HepG2 (cell line): Measurements from ENCODE around the gene DPP6.

Source experiments
- CBX2 ChIP-seq, 2 experiments: fragments of 200-600 bp in 1 of 2; sonication (generic); formaldehyde crosslinking in 1 of 2; IDR thresholded peaks; 2 replicates each; pipeline versions ENCODE4 v1.7.0 to v1.8.1; 2018 to 2022; ENCODE audit warnings: low read depth in 2 of 2, low read length in 1 of 2, mild to moderate bottlenecking in 1 of 2, missing genetic modification reagents in 1 of 2
- CREB1 ChIP-seq, 2 experiments: fragments of 450-650 bp in 1 of 2; IDR thresholded peaks; 2 replicates each; pipeline ENCODE4 v1.6.1; 2016 to 2017; ENCODE audit warnings: control low read depth in 1 of 2, mild to moderate bottlenecking in 1 of 2, missing compliant biosample characterization in 1 of 2, missing genetic modification characterization in 1 of 2
- EZH2 ChIP-seq: conservative IDR thresholded peaks from 2 replicates; pipeline ENCODE4 v1.6.1; 2012; ENCODE audit warnings: mild to moderate bottlenecking, low read depth, low read length, moderate library complexity
- MYC ChIP-seq: sonication (generic); formaldehyde crosslinking; IDR thresholded peaks from 2 replicates; pipeline ENCODE4 v1.9.0; 2021; ENCODE audit warnings: missing genetic modification reagents, borderline replicate concordance
- POLR2A ChIP-seq, 2 experiments: IDR thresholded peaks; 2 replicates each; pipeline ENCODE4 v1.6.1; 2011; ENCODE audit warnings: low read depth in 2 of 2, low read length in 2 of 2, mild to moderate bottlenecking in 1 of 2, moderate library complexity in 1 of 2; ENCODE audit not compliant: insufficient read depth in 1 of 2
- RNF2 ChIP-seq: fragments of 450-650 bp; conservative IDR thresholded peaks from 2 replicates; pipeline ENCODE4 v1.6.1; 2016; ENCODE audit warnings: low read depth
- SETDB1 ChIP-seq: sonication (generic); formaldehyde crosslinking; IDR thresholded peaks from 2 replicates; pipeline ENCODE4 v1.5.1; 2020; ENCODE audit warnings: missing genetic modification reagents, mild to moderate bottlenecking, borderline replicate concordance
- TARDBP ChIP-seq: sonication (generic); formaldehyde crosslinking; IDR thresholded peaks from 2 replicates; pipeline ENCODE4 v1.8.0; 2022; ENCODE audit warnings: mild to moderate bottlenecking, missing genetic modification reagents
- TF ChIP-seq, protein P1 (sequence below): sonication (generic); formaldehyde crosslinking; IDR thresholded peaks from 2 replicates; pipeline ENCODE4 v1.8.1; 2023; ENCODE audit warnings: missing genetic modification reagents, inconsistent platforms, borderline replicate concordance

DNA sequence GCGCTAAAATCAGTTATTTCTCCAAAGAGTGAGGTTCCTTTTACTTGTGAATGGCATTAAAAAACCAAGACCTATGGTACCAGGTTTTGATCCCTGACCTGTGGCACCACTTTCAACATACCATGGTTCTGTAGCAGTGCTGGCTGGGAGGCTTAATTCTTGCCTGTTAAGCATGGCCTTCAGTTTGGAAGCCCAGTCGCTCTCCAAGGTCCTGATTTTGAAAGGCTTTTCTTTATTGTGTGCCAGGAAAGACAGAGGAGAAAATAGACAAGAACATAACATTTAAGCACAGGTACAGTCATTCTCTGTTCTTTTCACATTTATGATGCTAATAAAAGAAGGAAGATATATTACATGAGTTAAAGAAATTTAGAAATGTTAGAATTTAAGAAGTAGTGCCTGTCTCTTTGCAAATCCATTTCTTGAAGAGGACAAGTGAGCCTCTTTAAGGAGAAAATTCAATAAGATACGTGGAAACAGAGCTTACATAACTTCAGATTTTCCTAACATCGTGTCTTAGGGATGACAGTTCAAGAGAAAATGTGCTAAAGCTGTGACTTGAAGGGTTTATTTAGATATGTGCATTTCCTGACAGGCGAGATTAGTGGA, 357.6 kb downstream of the DPP6 start:
- TF ChIP-seq CREB1 (IDR thresholded peaks at IDR 0.05) = no peak
- no peak for TF ChIP-seq CREB1 (CRISPR knock-in tag; IDR thresholded peaks at IDR 0.05)
- no peak for TF ChIP-seq TARDBP (CRISPR knock-in tag)
- no peak for TF ChIP-seq CBX2 (IDR thresholded peaks at IDR 0.05; ENCODE audit: low read depth, low read length)
- no peak for TF ChIP-seq CBX2 (CRISPR knock-in tag; IDR thresholded peaks at IDR 0.05; ENCODE audit: low read depth)
- TF ChIP-seq, protein P1, sequence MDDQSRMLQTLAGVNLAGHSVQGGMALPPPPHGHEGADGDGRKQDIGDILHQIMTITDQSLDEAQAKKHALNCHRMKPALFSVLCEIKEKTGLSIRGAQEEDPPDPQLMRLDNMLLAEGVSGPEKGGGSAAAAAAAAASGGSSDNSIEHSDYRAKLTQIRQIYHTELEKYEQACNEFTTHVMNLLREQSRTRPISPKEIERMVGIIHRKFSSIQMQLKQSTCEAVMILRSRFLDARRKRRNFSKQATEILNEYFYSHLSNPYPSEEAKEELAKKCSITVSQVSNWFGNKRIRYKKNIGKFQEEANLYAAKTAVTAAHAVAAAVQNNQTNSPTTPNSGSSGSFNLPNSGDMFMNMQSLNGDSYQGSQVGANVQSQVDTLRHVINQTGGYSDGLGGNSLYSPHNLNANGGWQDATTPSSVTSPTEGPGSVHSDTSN (CRISPR knock-in tag) = no peak
- TF ChIP-seq EZH2 = no peak
- TF ChIP-seq POLR2A (IDR thresholded peaks at IDR 0.05; ENCODE audit: insufficient read depth in 1 of 2, low read depth in 2 of 2, low read length in 2 of 2) = no peak
- no peak for TF ChIP-seq RNF2
- no peak for TF ChIP-seq SETDB1 (CRISPR knock-in tag)
- no peak for TF ChIP-seq MYC (CRISPR knock-in tag)
